Uterus (tissue), 4 donors: ENCODE measurements around the gene MINK1. TPM values are rescaled to one million over a fixed set of nuclear protein-coding genes. Genes with fewer than 3 reads are reported as not detected.

Experiments used
- DNase-seq, 2 donors: peaks; one replicate each; pipeline ENCODE4 v3.0.0-alpha.2; 2019 to 2020
- H3K27ac ChIP-seq, 2 donors: fragments of 200-600 bp; sonication (generic); 1 replicate in 1 of 2; 2 replicates in 1 of 2; pipeline ENCODE4 v1.5.1; 2016 to 2018
- H3K27me3 ChIP-seq, 2 donors: fragments of 200-600 bp; sonication (generic); one replicate each; pipeline ENCODE4 v1.5.1; 2018 to 2019; ENCODE audit warnings: control low read depth in 1 of 2
- H3K36me3 ChIP-seq, 2 donors: fragments of 200-600 bp; sonication (generic); one replicate each; pipeline ENCODE4 v1.5.1; 2019; ENCODE audit warnings: control low read depth in 1 of 2
- H3K4me1 ChIP-seq, 2 donors: fragments of 200-600 bp; sonication (generic); one replicate each; pipeline ENCODE4 v1.5.1; 2018 to 2019; ENCODE audit warnings: control low read depth in 1 of 2
- H3K4me3 ChIP-seq, 2 donors: fragments of 200-600 bp; sonication (generic); 1 replicate in 1 of 2; 2 replicates in 1 of 2; pipeline ENCODE4 v1.5.1; 2018 to 2019; ENCODE audit warnings: mild to moderate bottlenecking in 1 of 2
- H3K9me3 ChIP-seq, 2 donors: fragments of 200-600 bp; sonication (generic); one replicate each; pipeline ENCODE4 v1.5.1; 2019; ENCODE audit warnings: control low read depth in 1 of 2
- POLR2A ChIP-seq, 2 donors: fragments of 450-650 bp; IDR thresholded peaks; one replicate each; pipeline ENCODE4 v1.6.1; 2016; ENCODE audit warnings: antibody characterized with exemption in 2 of 2, mild to moderate bottlenecking in 1 of 2, moderate library complexity in 1 of 2
- intact Hi-C: fragments of 100-400 bp; cut with DNase I; formaldehyde crosslinking; loops from one replicate; pipeline ENCODE4 v1.15.1; 2023; ENCODE audit warnings: low total_unique reads
- total RNA-seq, 4 donors: library from RNA; depleted of rRNA in 3 of 4; stranded (reverse); fragments of >200 nt in 3 of 4; gene quantifications; one replicate each; pipeline versions ENCODE4 v1.1.0 to v1.2.4, GENCODE V29; 2014 to 2023
- TF ChIP-seq, protein P1 (sequence below), 4 experiments: fragments of 200-600 bp in 2 of 4; fragments of 450-650 bp in 2 of 4; sonication (generic) in 2 of 4; IDR thresholded peaks; one replicate each; pipeline ENCODE4 v1.5.1; 2016 to 2019; ENCODE audit warnings: antibody characterized with exemption in 4 of 4, mild to moderate bottlenecking in 2 of 4, moderate library complexity in 1 of 4
- donor health status: DM: yes; HTN: yes; CAD: no.

MINK1 gene
- total RNA-seq, 4 donors from 2014 or later: 17.9 to 99.2 (median 27.9) TPM

DNA sequence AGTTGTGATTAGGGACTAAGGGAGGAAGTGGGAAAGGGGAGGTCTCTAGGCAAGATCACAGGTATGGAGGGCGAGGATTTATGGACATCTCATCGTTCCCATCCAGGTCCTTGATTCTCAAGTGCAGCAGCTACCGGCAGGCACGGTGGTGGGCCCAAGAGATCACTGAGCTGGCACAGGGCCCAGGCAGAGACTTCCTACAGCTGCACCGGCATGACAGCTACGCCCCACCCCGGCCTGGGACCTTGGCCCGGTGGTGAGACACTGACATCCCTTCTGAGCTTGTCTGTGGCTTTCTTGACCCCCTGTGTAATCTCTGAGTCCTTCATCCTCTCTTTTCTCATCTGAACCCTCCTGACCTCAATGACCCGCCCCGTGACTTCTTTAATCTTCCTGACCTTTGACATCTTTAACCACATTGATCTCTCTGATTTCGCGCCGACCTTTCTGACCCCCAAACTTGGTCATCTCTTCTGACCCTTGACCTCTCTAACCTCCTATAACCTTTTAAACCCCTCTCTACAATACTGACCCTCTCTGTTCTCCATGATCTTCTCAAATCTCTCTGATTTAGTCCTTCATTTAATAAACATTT lies 22.3 kb upstream of the MINK1 start:
- intact Hi-C loops: no loop called here
- TF ChIP-seq, protein P1, sequence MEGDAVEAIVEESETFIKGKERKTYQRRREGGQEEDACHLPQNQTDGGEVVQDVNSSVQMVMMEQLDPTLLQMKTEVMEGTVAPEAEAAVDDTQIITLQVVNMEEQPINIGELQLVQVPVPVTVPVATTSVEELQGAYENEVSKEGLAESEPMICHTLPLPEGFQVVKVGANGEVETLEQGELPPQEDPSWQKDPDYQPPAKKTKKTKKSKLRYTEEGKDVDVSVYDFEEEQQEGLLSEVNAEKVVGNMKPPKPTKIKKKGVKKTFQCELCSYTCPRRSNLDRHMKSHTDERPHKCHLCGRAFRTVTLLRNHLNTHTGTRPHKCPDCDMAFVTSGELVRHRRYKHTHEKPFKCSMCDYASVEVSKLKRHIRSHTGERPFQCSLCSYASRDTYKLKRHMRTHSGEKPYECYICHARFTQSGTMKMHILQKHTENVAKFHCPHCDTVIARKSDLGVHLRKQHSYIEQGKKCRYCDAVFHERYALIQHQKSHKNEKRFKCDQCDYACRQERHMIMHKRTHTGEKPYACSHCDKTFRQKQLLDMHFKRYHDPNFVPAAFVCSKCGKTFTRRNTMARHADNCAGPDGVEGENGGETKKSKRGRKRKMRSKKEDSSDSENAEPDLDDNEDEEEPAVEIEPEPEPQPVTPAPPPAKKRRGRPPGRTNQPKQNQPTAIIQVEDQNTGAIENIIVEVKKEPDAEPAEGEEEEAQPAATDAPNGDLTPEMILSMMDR (IDR thresholded peaks at IDR 0.05): no peak
- TF ChIP-seq POLR2A (IDR thresholded peaks at IDR 0.05): no peak
- DNase-seq: no peak
- Histone ChIP-seq H3K27ac (no peak overlapping the region), H3K4me3 (no peak overlapping the region), H3K9me3 (no peaks in the 10 kb centered on the region), H3K4me1 (peaks cover 0 to 10% of the 10 kb centered on the region in 2 donors), H3K36me3 (no peaks in the 10 kb centered on the region), H3K27me3 (no peaks in the 10 kb centered on the region)

DNA sequence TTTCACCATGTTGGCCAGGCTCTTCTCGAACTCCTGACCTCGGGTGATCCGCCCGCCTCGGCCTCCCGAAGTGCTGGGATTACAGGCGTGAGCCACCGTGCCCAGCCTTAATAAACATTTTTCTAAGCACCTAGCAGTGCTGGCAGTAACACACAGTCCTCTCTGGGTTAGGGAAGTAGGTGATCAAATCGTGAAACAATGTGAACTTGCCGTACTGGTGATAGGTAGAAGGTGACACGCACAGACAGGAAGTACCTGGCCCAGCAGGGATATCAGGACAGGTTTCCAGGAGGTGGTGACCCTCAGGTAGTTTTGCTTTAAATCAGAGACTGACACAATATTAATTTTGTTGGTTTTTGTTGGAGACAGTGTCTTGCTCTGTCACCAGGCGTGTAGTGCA lies 21.7 kb upstream of the MINK1 start:
- Histone ChIP-seq H3K4me1 (peaks cover 0 to 10% of the 10 kb centered on the region in 2 donors), H3K27me3 (no peaks in the 10 kb centered on the region), H3K36me3 (no peaks in the 10 kb centered on the region), H3K4me3 (no peak overlapping the region), H3K9me3 (no peaks in the 10 kb centered on the region), H3K27ac (no peak overlapping the region)
- no peak for TF ChIP-seq POLR2A (IDR thresholded peaks at IDR 0.05)
- TF ChIP-seq, protein P1 (IDR thresholded peaks at IDR 0.05): no peak
- DNase-seq: no peak
- intact Hi-C loops: no loop called here

- H3K27me3 ChIP-seq: no peaks in the 10 kb centered on the region
- no peaks in the 10 kb centered on the region for H3K9me3 ChIP-seq
- TF ChIP-seq, protein P1 (IDR thresholded peaks at IDR 0.05): no peak
- no peak for TF ChIP-seq POLR2A (IDR thresholded peaks at IDR 0.05)
- DNase-seq: no peak
- peaks cover 0 to 9% of the 10 kb centered on the region in 2 donors for H3K4me1 ChIP-seq
- intact Hi-C loops: no loop called here
- H3K27ac ChIP-seq: no peak overlapping the region
- no peaks in the 10 kb centered on the region for H3K36me3 ChIP-seq
- H3K4me3 ChIP-seq: no peak overlapping the region
Measured at GRCh38 chr17:4812690-4813089, 20.4 kb upstream of the MINK1 start.

DNA sequence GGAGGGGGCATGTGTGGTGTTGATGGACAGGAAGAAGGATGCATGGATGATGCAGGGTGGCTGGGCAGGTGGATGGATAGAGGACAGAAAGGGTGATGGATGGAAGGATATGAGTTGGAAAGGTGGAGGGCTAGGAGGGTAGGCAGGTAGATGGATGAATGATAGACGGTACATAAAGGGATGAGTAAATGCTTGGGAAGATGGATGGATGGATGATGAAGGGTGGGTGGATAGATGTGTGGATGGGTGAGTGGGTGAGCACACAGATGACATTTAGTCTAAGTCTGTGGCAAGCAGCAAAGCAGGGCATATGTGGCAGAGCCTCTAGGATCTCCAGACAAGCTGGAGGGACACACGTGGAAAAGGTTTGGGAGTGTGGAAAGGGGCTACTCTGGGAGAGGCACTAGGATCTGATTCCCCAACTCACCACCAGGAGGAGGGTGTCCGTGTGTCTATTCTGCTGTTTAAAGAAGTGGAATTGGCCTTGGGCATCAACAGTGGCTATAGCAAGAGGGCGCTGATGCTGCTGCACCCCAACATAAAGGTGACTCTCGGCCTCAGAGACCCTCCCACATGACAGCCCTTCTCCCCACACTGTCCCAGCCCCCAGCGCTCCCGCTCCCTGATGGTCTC lies 18.0 kb upstream of the MINK1 start:
- DNase-seq: no peak
- H3K27ac ChIP-seq: no peak overlapping the region
- H3K27me3 ChIP-seq: no peaks in the 10 kb centered on the region
- H3K4me1 ChIP-seq: no peaks in the 10 kb centered on the region
- intact Hi-C loops: no loop called here
- H3K36me3 ChIP-seq: no peaks in the 10 kb centered on the region
- no peak overlapping the region for H3K4me3 ChIP-seq
- no peaks in the 10 kb centered on the region for H3K9me3 ChIP-seq
- TF ChIP-seq, protein P1 (IDR thresholded peaks at IDR 0.05): no peak
- TF ChIP-seq POLR2A (IDR thresholded peaks at IDR 0.05): no peak

DNA sequence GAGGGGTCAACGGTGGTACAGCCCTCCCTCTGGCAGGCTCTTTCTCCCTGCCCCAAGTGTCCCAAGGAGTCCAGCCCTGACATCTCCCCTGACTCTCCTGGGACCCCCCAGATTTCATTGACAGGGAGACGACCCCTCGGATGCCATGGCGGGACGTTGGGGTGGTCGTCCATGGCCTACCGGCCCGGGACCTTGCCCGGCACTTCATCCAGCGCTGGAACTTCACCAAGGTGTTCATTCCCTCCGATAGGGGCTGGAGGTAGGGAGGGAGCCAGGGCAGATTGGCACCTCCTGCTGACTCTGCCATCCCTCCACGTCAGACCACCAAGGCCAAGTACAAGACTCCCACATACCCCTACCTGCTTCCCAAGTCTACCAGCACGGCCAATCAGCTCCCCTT lies 16.3 kb upstream of the MINK1 start:
- no peaks in the 10 kb centered on the region for H3K9me3 ChIP-seq
- no peak overlapping the region for H3K4me3 ChIP-seq
- H3K27me3 ChIP-seq: no peaks in the 10 kb centered on the region
- H3K27ac ChIP-seq: no peak overlapping the region
- H3K36me3 ChIP-seq: no peaks in the 10 kb centered on the region
- intact Hi-C loops: no loop called here
- TF ChIP-seq, protein P1 (IDR thresholded peaks at IDR 0.05): no peak
- no peak for TF ChIP-seq POLR2A (IDR thresholded peaks at IDR 0.05)
- no peaks in the 10 kb centered on the region for H3K4me1 ChIP-seq
- DNase-seq: no peak
